ENCODE measurements around the gene WDFY4. TPM values are rescaled to one million over a fixed set of nuclear protein-coding genes. Genes with fewer than 3 reads are reported as not detected.

WDFY4 gene
- total RNA-seq, 1 donor from 2014 or later = 0.25 TPM

GRCh38 chr10:48742891-48743860, 58.5 kb downstream of the WDFY4 start:
- Histone ChIP-seq H3K36me3 (ENCODE audit: insufficient read depth, low read length) (no peaks in the 10 kb centered on the region), H3K9ac (ENCODE audit: low read length) (no peak overlapping the region), H3K79me2 (ENCODE audit: insufficient read depth, low read length) (no peaks in the 10 kb centered on the region), H3K4me3 (ENCODE audit: insufficient read depth, low read depth, low read length) (no peak overlapping the region), H4K20me1 (ENCODE audit: insufficient read depth, low read length) (no peaks in the 10 kb centered on the region), H2AFZ (ENCODE audit: low read depth, low read length) (no peak overlapping the region), H3K27me3 (ENCODE audit: insufficient read depth, low read length) (no peaks in the 10 kb centered on the region), H3K9me3 (ENCODE audit: insufficient read depth, low read depth, low read length) (no peaks in the 10 kb centered on the region), H3K4me1 (ENCODE audit: insufficient read depth, low read length) (no peaks in the 10 kb centered on the region), H3K27ac (ENCODE audit: low read depth, low read length) (no peak overlapping the region), H3K4me2 (ENCODE audit: low read length) (no peak overlapping the region)
- TF ChIP-seq EZH2 (IDR thresholded peaks at IDR 0.05; ENCODE audit: insufficient read depth, low read length) (no peak), CTCF (IDR thresholded peaks at IDR 0.05; ENCODE audit: insufficient read depth, low read depth, low read length) (no peak)
- Mint-ChIP-seq H3K9me3 (ENCODE audit: unreplicated experiment) (no peaks in the 10 kb centered on the region), H3K4me1 (ENCODE audit: low read depth, unreplicated experiment) (no peaks in the 10 kb centered on the region), H3K36me3 (ENCODE audit: low read depth, unreplicated experiment) (no peaks in the 10 kb centered on the region), H3K4me3 (ENCODE audit: unreplicated experiment) (no peak overlapping the region), H3K27ac (ENCODE audit: unreplicated experiment) (no peak overlapping the region), H3K27me3 (ENCODE audit: low read depth, unreplicated experiment) (peaks cover 12% of the 10 kb centered on the region)
- DNase-seq (ENCODE audit: low read depth) (no peak), FAIRE-seq (no peak)

- Mint-ChIP-seq H3K4me1 (ENCODE audit: low read depth, unreplicated experiment) (no peaks in the 10 kb centered on the region), H3K9me3 (ENCODE audit: unreplicated experiment) (no peaks in the 10 kb centered on the region), H3K27ac (ENCODE audit: unreplicated experiment) (no peak overlapping the region), H3K4me3 (ENCODE audit: unreplicated experiment) (no peak overlapping the region), H3K36me3 (ENCODE audit: low read depth, unreplicated experiment) (no peaks in the 10 kb centered on the region), H3K27me3 (ENCODE audit: low read depth, unreplicated experiment) (peaks cover 12% of the 10 kb centered on the region)
- no peak overlapping the region for H3K27ac ChIP-seq (ENCODE audit: low read depth, low read length)
- no peaks in the 10 kb centered on the region for H3K36me3 ChIP-seq (ENCODE audit: insufficient read depth, low read length)
- no peak overlapping the region for H3K9ac ChIP-seq (ENCODE audit: low read length)
- no peak for FAIRE-seq
- H4K20me1 ChIP-seq (ENCODE audit: insufficient read depth, low read length) = no peaks in the 10 kb centered on the region
- H3K79me2 ChIP-seq (ENCODE audit: insufficient read depth, low read length) = no peaks in the 10 kb centered on the region
- no peak overlapping the region for H3K4me2 ChIP-seq (ENCODE audit: low read length)
- DNase-seq (ENCODE audit: low read depth) = no peak
- H3K4me3 ChIP-seq (ENCODE audit: insufficient read depth, low read depth, low read length) = no peak overlapping the region
- H3K27me3 ChIP-seq (ENCODE audit: insufficient read depth, low read length) = no peaks in the 10 kb centered on the region
- no peaks in the 10 kb centered on the region for H3K4me1 ChIP-seq (ENCODE audit: insufficient read depth, low read length)
- no peaks in the 10 kb centered on the region for H3K9me3 ChIP-seq (ENCODE audit: insufficient read depth, low read depth, low read length)
- no peak for TF ChIP-seq EZH2 (IDR thresholded peaks at IDR 0.05; ENCODE audit: insufficient read depth, low read length)
- TF ChIP-seq CTCF (IDR thresholded peaks at IDR 0.05; ENCODE audit: insufficient read depth, low read depth, low read length) = no peak
- no peak overlapping the region for H2AFZ ChIP-seq (ENCODE audit: low read depth, low read length)
Measured at GRCh38 chr10:48744587-48744986, 59.9 kb downstream of the WDFY4 start.

Measured in astrocyte (in vitro differentiated cells and primary cell).